ENCODE data around the gene CCDC187. TPM values are rescaled to one million over a fixed set of nuclear protein-coding genes. Genes with fewer than 3 reads are reported as not detected.

CCDC187 gene
- total and polyA plus RNA-seq, 2 of the 13 experiments (the other 11 are each of a cell fraction or from before 2014, with no cell fraction given), result 0.03 to 0.13 TPM

DNA sequence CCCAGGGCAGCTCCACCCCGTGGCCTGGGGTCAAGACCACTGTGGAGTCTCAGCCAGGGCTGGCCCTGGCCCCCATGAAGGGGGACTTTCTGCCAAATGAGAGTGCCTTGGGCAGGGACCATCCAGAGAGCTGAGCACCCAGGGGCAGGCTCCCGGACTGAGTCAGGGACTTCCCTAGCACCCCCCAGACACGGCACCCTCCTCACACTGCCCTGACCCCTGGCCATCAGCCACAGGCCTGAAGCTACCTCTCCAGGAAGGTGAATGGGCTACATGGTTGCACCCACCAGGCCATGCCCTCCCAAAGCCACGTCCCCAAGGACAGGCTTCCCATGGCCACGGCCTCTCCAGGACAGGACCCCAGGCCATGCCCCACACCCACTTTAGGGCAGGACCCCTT lies 9.5 kb downstream of the CCDC187 start:
- no peak overlapping the region for H2AFZ ChIP-seq (ENCODE audit: low read length)
- WGBS (ENCODE audit: low lambda C conversion rate), result 50% methylated on average over 1 of the region's 5 CpGs
- H3K27ac ChIP-seq (ENCODE audit: extremely low read length, insufficient read depth, low read length), result no peak overlapping the region
- no peak for TF ChIP-seq ZEB1 (IDR thresholded peaks at IDR 0.05; ENCODE audit: insufficient replicate concordance, low read depth)
- no peak for TF ChIP-seq SRSF9 (IDR thresholded peaks at IDR 0.05; ENCODE audit: borderline replicate concordance, insufficient read depth, low read depth, low read length, poor library complexity, severe bottlenecking)
- TF ChIP-seq, protein P1, sequence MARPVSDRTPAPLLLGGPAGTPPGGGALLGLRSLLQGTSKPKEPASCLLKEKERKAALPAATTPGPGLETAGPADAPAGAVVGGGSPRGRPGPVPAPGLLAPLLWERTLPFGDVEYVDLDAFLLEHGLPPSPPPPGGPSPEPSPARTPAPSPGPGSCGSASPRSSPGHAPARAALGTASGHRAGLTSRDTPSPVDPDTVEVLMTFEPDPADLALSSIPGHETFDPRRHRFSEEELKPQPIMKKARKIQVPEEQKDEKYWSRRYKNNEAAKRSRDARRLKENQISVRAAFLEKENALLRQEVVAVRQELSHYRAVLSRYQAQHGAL (CRISPR knock-in tag; IDR thresholded peaks at IDR 0.05; ENCODE audit: not compliant biosample characterization), result no peak
- TF ChIP-seq REXO4 (CRISPR knock-in tag; IDR thresholded peaks at IDR 0.05; ENCODE audit: borderline replicate concordance), result no peak
- TF ChIP-seq JUN (CRISPR knock-in tag; IDR thresholded peaks at IDR 0.05), result no peak
- no peak for TF ChIP-seq TMF1 (CRISPR knock-in tag; IDR thresholded peaks at IDR 0.05; ENCODE audit: low read depth)
- no peak for TF ChIP-seq ZNF557 (CRISPR knock-in tag; IDR thresholded peaks at IDR 0.05)
- no peak for TF ChIP-seq ZNF784 (CRISPR knock-in tag; IDR thresholded peaks at IDR 0.05; ENCODE audit: borderline replicate concordance)
- TF ChIP-seq SRSF1 (optimal IDR thresholded peaks at IDR 0.05; ENCODE audit: low read depth, low read length), result no peak
- no TSS peak for BruUV-seq (replicated peaks)
- CTCF ChIA-PET (ENCODE audit: low intra/inter-chr PET ratio, low total read pairs), result no interaction called here
- no peaks in the 10 kb centered on the region for H3K79me2 ChIP-seq (ENCODE audit: insufficient read depth, low read length)
- in situ Hi-C loops (cut with HindIII; ENCODE audit: extremely low pct_ligation_motif_present, low pct_unique_long_range_greater_than_20kb) (no loop called here), intact Hi-C loops (cut with micrococcal nuclease; ENCODE audit: unreplicated experiment) (no loop called here)
- H3K27me3 ChIP-seq (ENCODE audit: control insufficient read depth in 1 of 2, insufficient read depth in 2 of 2, low read length in 2 of 2), result peaks cover 14 to 48% of the 10 kb centered on the region in 2 experiments
- H3K4me1 ChIP-seq (ENCODE audit: insufficient read depth, low read length), result peaks cover 52% of the 10 kb centered on the region
- H3K36me3 ChIP-seq (replicated peaks in 1 of 2; ENCODE audit: control insufficient read depth in 1 of 2, insufficient read depth in 2 of 2, low read length in 2 of 2), result no peaks in the 10 kb centered on the region
- no peaks in the 10 kb centered on the region for H3K9me3 ChIP-seq (ENCODE audit: low read length)
- DNase-seq (ENCODE audit: low spot score), result no peak
- POLR2A ChIA-PET, result no interaction called here
- no peaks in the 10 kb centered on the region for H4K20me1 ChIP-seq (ENCODE audit: insufficient read depth, low read length)
- no peak overlapping the region for H3K4me3 ChIP-seq (replicated peaks in 1 of 3; ENCODE audit: insufficient read depth in 1 of 3, low read depth in 2 of 3, low read length in 3 of 3)
- no peak overlapping the region for H3K9ac ChIP-seq (ENCODE audit: insufficient read depth, low read depth, low read length)
- no peak for FAIRE-seq
- no peak for ATAC-seq
- no peak overlapping the region for H3K4me2 ChIP-seq (ENCODE audit: low read depth, low read length)
